ENCODE results near the gene PCDHGB1. TPM values are rescaled to one million over a fixed set of nuclear protein-coding genes. Genes with fewer than 3 reads are reported as not detected.
"Not testable (repeated sequence)": the region's sequence is repeated elsewhere in the genome, so short reads cannot be mapped to it uniquely, and the experiment has no call there.

The PCDHGB1 gene
- total and polyA plus RNA-seq, 2 experiments from 2014 or later, result 0.16 to 0.86 TPM

- H3K4me2 ChIP-seq (ENCODE audit: unreplicated experiment), result peak within 1 kb of the TSS; percentile 47
- WGBS, 2 experiments (ENCODE audit: low coverage in 1 of 2, low lambda C conversion rate in 2 of 2, missing lambda C conversion rate in 2 of 2), result 23 to 24% methylated on average over 23 to 26 of the region's 43 CpGs
- H3K27me3 ChIP-seq (replicated peaks; ENCODE audit: insufficient read depth); H3K36me3 ChIP-seq (ENCODE audit: low read depth); H3F3A ChIP-seq (ENCODE audit: insufficient read depth); in situ Hi-C loops (cut with MboI); H3K27ac ChIP-seq; H3K9me3 ChIP-seq (ENCODE audit: low read depth); H4K20me1 ChIP-seq (ENCODE audit: insufficient read depth); H3K9me2 ChIP-seq (ENCODE audit: insufficient read depth); H3K4me1 ChIP-seq (ENCODE audit: insufficient read depth); H3K79me2 ChIP-seq (ENCODE audit: insufficient read depth): not testable (repeated sequence)
- peak within 1 kb of the TSS; percentile 72 for H3K4me3 ChIP-seq
- peak within 1 kb of the TSS; percentile 67 for H3K9ac ChIP-seq
- peak; percentile 68 for DNase-seq
- H2AFZ ChIP-seq, result peak within 1 kb of the TSS; percentile 62; the same call in 1 of the 2 replicates
These were observed 48.1 kb downstream of the PCDHGB1 start, which contains the start of gene PCDHGB5 for GRCh38 chr5:141397756-141398551. TSS of gene PCDHGB5 (plus strand) at chr5:141397947. CDS start at chr5:141398128, 181 bp downstream.

GRCh38 chr5:141398608-141399007 is 48.7 kb downstream of the PCDHGB1 start:
- H3K9ac ChIP-seq, result no peak overlapping the region
- no peaks in the 10 kb centered on the region for H3K27me3 ChIP-seq (replicated peaks; ENCODE audit: insufficient read depth)
- no peak overlapping the region for H3K27ac ChIP-seq
- H3K4me3 ChIP-seq, result no peak overlapping the region
- H3K4me2 ChIP-seq (ENCODE audit: unreplicated experiment), result no peak overlapping the region
- peaks cover 8% of the 10 kb centered on the region; the same call in 1 of the 2 replicates for H3F3A ChIP-seq (ENCODE audit: insufficient read depth)
- H3K4me1 ChIP-seq (ENCODE audit: insufficient read depth), result no peaks in the 10 kb centered on the region
- H2AFZ ChIP-seq, result no peak overlapping the region
- 0 out of 2 replicates have a peak, but pooled peaks cover 4% of the 10 kb centered on the region for H3K79me2 ChIP-seq (ENCODE audit: insufficient read depth)
- no peaks in the 10 kb centered on the region for H3K36me3 ChIP-seq (ENCODE audit: low read depth)
- no peaks in the 10 kb centered on the region for H3K9me2 ChIP-seq (ENCODE audit: insufficient read depth)
- no peaks in the 10 kb centered on the region for H3K9me3 ChIP-seq (ENCODE audit: low read depth)
- in situ Hi-C loops (cut with MboI), result no loop called here
- TF ChIP-seq EZH2 (IDR thresholded peaks at IDR 0.05; ENCODE audit: insufficient read depth, poor library complexity, severe bottlenecking), result no peak
- TF ChIP-seq EZH2phosphoT487 (IDR thresholded peaks at IDR 0.05; ENCODE audit: insufficient read depth, low read depth), result no peak
- 32 to 34% methylated on average over 15 of the region's 15 CpGs for WGBS, 2 experiments (ENCODE audit: low coverage in 1 of 2, low lambda C conversion rate in 2 of 2, missing lambda C conversion rate in 2 of 2)
- no peak for DNase-seq
- no peaks in the 10 kb centered on the region for H4K20me1 ChIP-seq (ENCODE audit: insufficient read depth)

- H3K36me3 ChIP-seq (ENCODE audit: low read depth), result no peaks in the 10 kb centered on the region
- no peak overlapping the region for H2AFZ ChIP-seq
- in situ Hi-C loops (cut with MboI), result no loop called here
- TF ChIP-seq EZH2phosphoT487 (IDR thresholded peaks at IDR 0.05; ENCODE audit: insufficient read depth, low read depth) (no peak), EZH2 (IDR thresholded peaks at IDR 0.05; ENCODE audit: insufficient read depth, poor library complexity, severe bottlenecking) (no peak)
- H3F3A ChIP-seq (ENCODE audit: insufficient read depth), result peaks cover 8% of the 10 kb centered on the region; the same call in 1 of the 2 replicates
- H3K79me2 ChIP-seq (ENCODE audit: insufficient read depth), result 0 out of 2 replicates have a peak, but pooled peaks cover 4% of the 10 kb centered on the region
- H3K9me3 ChIP-seq (ENCODE audit: low read depth), result no peaks in the 10 kb centered on the region
- no peaks in the 10 kb centered on the region for H3K4me1 ChIP-seq (ENCODE audit: insufficient read depth)
- H3K9ac ChIP-seq, result no peak overlapping the region
- no peaks in the 10 kb centered on the region for H4K20me1 ChIP-seq (ENCODE audit: insufficient read depth)
- H3K27ac ChIP-seq, result no peak overlapping the region
- 38 to 39% methylated on average over 41 to 61 of the region's 61 CpGs for WGBS, 2 experiments (ENCODE audit: low coverage in 1 of 2, low lambda C conversion rate in 2 of 2, missing lambda C conversion rate in 2 of 2)
- peak overlapping the region; percentile 58 for H3K4me3 ChIP-seq
- DNase-seq, result no peak
- peak overlapping the region; percentile 46 for H3K4me2 ChIP-seq (ENCODE audit: unreplicated experiment)
- no peaks in the 10 kb centered on the region for H3K27me3 ChIP-seq (replicated peaks; ENCODE audit: insufficient read depth)
- no peaks in the 10 kb centered on the region for H3K9me2 ChIP-seq (ENCODE audit: insufficient read depth)
These were observed 49.8 kb downstream of the PCDHGB1 start for GRCh38 chr5:141399555-141400258.

Other genes starting within 250 kb of the PCDHGB1 start
Only the 30 nearest of the 37 such genes appear.
- gene PCDHB9, start 162.9 kb upstream of the PCDHGB1 start, total RNA-seq (2014; rRNA removed; shearing (Covaris generic)), result 1.5 and 2.5 TPM in 2 replicates
- 1.3 and 1.9 TPM in 2 replicates for gene PCDHB9, start 162.9 kb upstream of the PCDHGB1 start, polyA plus RNA-seq (2016; fragmentation: Nextera tagmentation; extraction: Ambion mirVana)
- 1.3 and 2.9 TPM in 2 replicates for gene PCDHB10, start 157.7 kb upstream of the PCDHGB1 start, total RNA-seq (2014; rRNA removed; shearing (Covaris generic))
- 0.86 and 1.3 TPM in 2 replicates for gene PCDHB10, start 157.7 kb upstream of the PCDHGB1 start, polyA plus RNA-seq (2016; fragmentation: Nextera tagmentation; extraction: Ambion mirVana)
- gene PCDHB11, start 150.5 kb upstream of the PCDHGB1 start, total RNA-seq (2014; rRNA removed; shearing (Covaris generic)), result 0.38 and 1.2 TPM in 2 replicates
- gene PCDHB11, start 150.5 kb upstream of the PCDHGB1 start, polyA plus RNA-seq (2016; fragmentation: Nextera tagmentation; extraction: Ambion mirVana), result 1.1 TPM in 2 replicates
- 0.43 and 2.9 TPM in 2 replicates for gene PCDHB12, start 141.4 kb upstream of the PCDHGB1 start, total RNA-seq (2014; rRNA removed; shearing (Covaris generic))
- gene PCDHB12, start 141.4 kb upstream of the PCDHGB1 start, polyA plus RNA-seq (2016; fragmentation: Nextera tagmentation; extraction: Ambion mirVana), result 0.48 and 0.53 TPM in 2 replicates
- 2.8 and 3.3 TPM in 2 replicates for gene PCDHB13, start 136.2 kb upstream of the PCDHGB1 start, total RNA-seq (2014; rRNA removed; shearing (Covaris generic))
- 1.6 and 2.0 TPM in 2 replicates for gene PCDHB13, start 136.2 kb upstream of the PCDHGB1 start, polyA plus RNA-seq (2016; fragmentation: Nextera tagmentation; extraction: Ambion mirVana)
- 2.1 and 4.3 TPM in 2 replicates for gene PCDHB14, start 126.8 kb upstream of the PCDHGB1 start, total RNA-seq (2014; rRNA removed; shearing (Covaris generic))
- gene PCDHB14, start 126.8 kb upstream of the PCDHGB1 start, polyA plus RNA-seq (2016; fragmentation: Nextera tagmentation; extraction: Ambion mirVana), result 1.7 and 2.1 TPM in 2 replicates
- gene PCDHB15, start 104.7 kb upstream of the PCDHGB1 start, total RNA-seq (2014; rRNA removed; shearing (Covaris generic)), result 2.7 and 2.8 TPM in 2 replicates
- 1.5 and 1.9 TPM in 2 replicates for gene PCDHB15, start 104.7 kb upstream of the PCDHGB1 start, polyA plus RNA-seq (2016; fragmentation: Nextera tagmentation; extraction: Ambion mirVana)
- gene SLC25A2, start 46.0 kb upstream of the PCDHGB1 start, total RNA-seq (2014; rRNA removed; shearing (Covaris generic)), result not detected in 2 replicates
- not detected in 2 replicates for gene SLC25A2, start 46.0 kb upstream of the PCDHGB1 start, polyA plus RNA-seq (2016; fragmentation: Nextera tagmentation; extraction: Ambion mirVana)
- 65.0 and 65.9 TPM in 2 replicates for gene TAF7, start 29.3 kb upstream of the PCDHGB1 start, total RNA-seq (2014; rRNA removed; shearing (Covaris generic))
- 104 and 114 TPM in 2 replicates for gene TAF7, start 29.3 kb upstream of the PCDHGB1 start, polyA plus RNA-seq (2016; fragmentation: Nextera tagmentation; extraction: Ambion mirVana)
- gene PCDHGA1, start 19.6 kb upstream of the PCDHGB1 start, total RNA-seq (2014; rRNA removed; shearing (Covaris generic)), result 0.38 and 1.8 TPM in 2 replicates
- gene PCDHGA1, start 19.6 kb upstream of the PCDHGB1 start, polyA plus RNA-seq (2016; fragmentation: Nextera tagmentation; extraction: Ambion mirVana), result 0.63 and 0.72 TPM in 2 replicates
- 6.3 and 7.3 TPM in 2 replicates for gene PCDHGA2, start 11.3 kb upstream of the PCDHGB1 start, total RNA-seq (2014; rRNA removed; shearing (Covaris generic))
- 4.3 and 5.3 TPM in 2 replicates for gene PCDHGA2, start 11.3 kb upstream of the PCDHGB1 start, polyA plus RNA-seq (2016; fragmentation: Nextera tagmentation; extraction: Ambion mirVana)
- gene PCDHGA3, start 6.3 kb upstream of the PCDHGB1 start, total RNA-seq (2014; rRNA removed; shearing (Covaris generic)), result 7.5 and 7.6 TPM in 2 replicates
- gene PCDHGA3, start 6.3 kb upstream of the PCDHGB1 start, polyA plus RNA-seq (2016; fragmentation: Nextera tagmentation; extraction: Ambion mirVana), result 4.0 and 5.4 TPM in 2 replicates
- gene PCDHGA4, start 4.9 kb downstream of the PCDHGB1 start, total RNA-seq (2014; rRNA removed; shearing (Covaris generic)), result 10.8 and 13.9 TPM in 2 replicates
- gene PCDHGA4, start 4.9 kb downstream of the PCDHGB1 start, polyA plus RNA-seq (2016; fragmentation: Nextera tagmentation; extraction: Ambion mirVana), result 8.1 and 8.6 TPM in 2 replicates
- 2.2 and 2.5 TPM in 2 replicates for gene PCDHGB2, start 9.9 kb downstream of the PCDHGB1 start, total RNA-seq (2014; rRNA removed; shearing (Covaris generic))
- gene PCDHGB2, start 9.9 kb downstream of the PCDHGB1 start, polyA plus RNA-seq (2016; fragmentation: Nextera tagmentation; extraction: Ambion mirVana), result 0.76 and 0.94 TPM in 2 replicates
- 0.86 and 1.3 TPM in 2 replicates for gene PCDHGA5, start 14.1 kb downstream of the PCDHGB1 start, total RNA-seq (2014; rRNA removed; shearing (Covaris generic))
- gene PCDHGA5, start 14.1 kb downstream of the PCDHGB1 start, polyA plus RNA-seq (2016; fragmentation: Nextera tagmentation; extraction: Ambion mirVana), result 0.24 and 0.35 TPM in 2 replicates
- gene PCDHGB3, start 20.1 kb downstream of the PCDHGB1 start, total RNA-seq (2014; rRNA removed; shearing (Covaris generic)), result 2.8 and 4.0 TPM in 2 replicates
- gene PCDHGB3, start 20.1 kb downstream of the PCDHGB1 start, polyA plus RNA-seq (2016; fragmentation: Nextera tagmentation; extraction: Ambion mirVana), result 0.95 and 1.2 TPM in 2 replicates
- 5.4 and 5.8 TPM in 2 replicates for gene PCDHGA6, start 23.8 kb downstream of the PCDHGB1 start, total RNA-seq (2014; rRNA removed; shearing (Covaris generic))
- 2.1 and 2.6 TPM in 2 replicates for gene PCDHGA6, start 23.8 kb downstream of the PCDHGB1 start, polyA plus RNA-seq (2016; fragmentation: Nextera tagmentation; extraction: Ambion mirVana)
- gene PCDHGA7, start 32.6 kb downstream of the PCDHGB1 start, total RNA-seq (2014; rRNA removed; shearing (Covaris generic)), result 0.43 and 1.6 TPM in 2 replicates
- gene PCDHGA7, start 32.6 kb downstream of the PCDHGB1 start, polyA plus RNA-seq (2016; fragmentation: Nextera tagmentation; extraction: Ambion mirVana), result 0.84 and 1.1 TPM in 2 replicates
- 6.8 and 7.6 TPM in 2 replicates for gene PCDHGB4, start 37.6 kb downstream of the PCDHGB1 start, total RNA-seq (2014; rRNA removed; shearing (Covaris generic))
- 5.0 and 5.6 TPM in 2 replicates for gene PCDHGB4, start 37.6 kb downstream of the PCDHGB1 start, polyA plus RNA-seq (2016; fragmentation: Nextera tagmentation; extraction: Ambion mirVana)
- 0.86 and 1.5 TPM in 2 replicates for gene PCDHGA8, start 42.5 kb downstream of the PCDHGB1 start, total RNA-seq (2014; rRNA removed; shearing (Covaris generic))
- gene PCDHGA8, start 42.5 kb downstream of the PCDHGB1 start, polyA plus RNA-seq (2016; fragmentation: Nextera tagmentation; extraction: Ambion mirVana), result 0.25 and 0.69 TPM in 2 replicates
- gene PCDHGB5, start 47.8 kb downstream of the PCDHGB1 start, total RNA-seq (2014; rRNA removed; shearing (Covaris generic)), result 13.2 and 14.9 TPM in 2 replicates
- gene PCDHGB5, start 47.8 kb downstream of the PCDHGB1 start, polyA plus RNA-seq (2016; fragmentation: Nextera tagmentation; extraction: Ambion mirVana), result 15.0 and 15.7 TPM in 2 replicates
- gene PCDHGA9, start 52.7 kb downstream of the PCDHGB1 start, total RNA-seq (2014; rRNA removed; shearing (Covaris generic)), result 2.6 and 2.9 TPM in 2 replicates
- 0.61 and 0.71 TPM in 2 replicates for gene PCDHGA9, start 52.7 kb downstream of the PCDHGB1 start, polyA plus RNA-seq (2016; fragmentation: Nextera tagmentation; extraction: Ambion mirVana)
- 1.9 and 4.3 TPM in 2 replicates for gene PCDHGB6, start 57.9 kb downstream of the PCDHGB1 start, total RNA-seq (2014; rRNA removed; shearing (Covaris generic))
- 3.0 and 3.2 TPM in 2 replicates for gene PCDHGB6, start 57.9 kb downstream of the PCDHGB1 start, polyA plus RNA-seq (2016; fragmentation: Nextera tagmentation; extraction: Ambion mirVana)
- gene PCDHGA10, start 62.9 kb downstream of the PCDHGB1 start, total RNA-seq (2014; rRNA removed; shearing (Covaris generic)), result 10.4 and 11.1 TPM in 2 replicates
- gene PCDHGA10, start 62.9 kb downstream of the PCDHGB1 start, polyA plus RNA-seq (2016; fragmentation: Nextera tagmentation; extraction: Ambion mirVana), result 4.6 and 5.4 TPM in 2 replicates
- 14.2 and 14.8 TPM in 2 replicates for gene PCDHGB7, start 67.6 kb downstream of the PCDHGB1 start, total RNA-seq (2014; rRNA removed; shearing (Covaris generic))
- 12.7 and 13.2 TPM in 2 replicates for gene PCDHGB7, start 67.6 kb downstream of the PCDHGB1 start, polyA plus RNA-seq (2016; fragmentation: Nextera tagmentation; extraction: Ambion mirVana)
- gene PCDHGA11, start 71.0 kb downstream of the PCDHGB1 start, total RNA-seq (2014; rRNA removed; shearing (Covaris generic)), result 21.7 and 25.3 TPM in 2 replicates
- gene PCDHGA11, start 71.0 kb downstream of the PCDHGB1 start, polyA plus RNA-seq (2016; fragmentation: Nextera tagmentation; extraction: Ambion mirVana), result 15.3 and 18.1 TPM in 2 replicates
- 8.6 and 10.9 TPM in 2 replicates for gene PCDHGA12, start 80.4 kb downstream of the PCDHGB1 start, total RNA-seq (2014; rRNA removed; shearing (Covaris generic))
- gene PCDHGA12, start 80.4 kb downstream of the PCDHGB1 start, polyA plus RNA-seq (2016; fragmentation: Nextera tagmentation; extraction: Ambion mirVana), result 6.7 and 8.5 TPM in 2 replicates
- gene PCDHGC3, start 125.9 kb downstream of the PCDHGB1 start, total RNA-seq (2014; rRNA removed; shearing (Covaris generic)), result 44.6 and 53.1 TPM in 2 replicates
- 74.4 and 77.4 TPM in 2 replicates for gene PCDHGC3, start 125.9 kb downstream of the PCDHGB1 start, polyA plus RNA-seq (2016; fragmentation: Nextera tagmentation; extraction: Ambion mirVana)
- 0.38 and 0.54 TPM in 2 replicates for gene PCDHGC4, start 134.9 kb downstream of the PCDHGB1 start, total RNA-seq (2014; rRNA removed; shearing (Covaris generic))
- gene PCDHGC4, start 134.9 kb downstream of the PCDHGB1 start, polyA plus RNA-seq (2016; fragmentation: Nextera tagmentation; extraction: Ambion mirVana), result 0.11 and 0.16 TPM in 2 replicates
- gene PCDHGC5, start 139.0 kb downstream of the PCDHGB1 start, total RNA-seq (2014; rRNA removed; shearing (Covaris generic)), result 2.2 and 3.2 TPM in 2 replicates
- 1.8 and 2.5 TPM in 2 replicates for gene PCDHGC5, start 139.0 kb downstream of the PCDHGB1 start, polyA plus RNA-seq (2016; fragmentation: Nextera tagmentation; extraction: Ambion mirVana)